GM23338 (cell line): ENCODE data around the gene AMY2B. TPM values are rescaled to one million over a fixed set of nuclear protein-coding genes. Genes with fewer than 3 reads are reported as not detected.

ENCODE experiments used
- ATAC-seq: fragments of 200-7000 bp; cut with Tn5 transposase; 3 replicates; pipeline ENCODE4 v1.9.1; 2020
- DNase-seq: peaks from one replicate; pipeline ENCODE4 v3.0.0-alpha.2; 2015; ENCODE audit warnings: low spot score
- H2AFZ ChIP-seq: fragments of 200-600 bp; sonication (generic); 2 replicates; pipeline ENCODE4 v1.8.0; 2016; ENCODE audit warnings: antibody characterized with exemption, mild to moderate bottlenecking, moderate library complexity
- H3F3A ChIP-seq: fragments of 200-600 bp; sonication (generic); replicated peaks from 2 replicates; pipeline ENCODE4 v1.8.0; 2017; ENCODE audit warnings: antibody characterized with exemption, mixed run types, low read depth
- H3K27ac ChIP-seq: fragments of 200-600 bp; sonication (generic); 2 replicates; pipeline ENCODE4 v1.6.1; 2016; ENCODE audit warnings: low read depth
- H3K27me3 ChIP-seq: fragments of 200-600 bp; sonication (generic); 2 replicates; pipeline ENCODE4 v1.8.0; 2016; ENCODE audit warnings: mild to moderate bottlenecking, mixed run types, moderate library complexity; ENCODE audit not compliant: insufficient read depth
- H3K36me3 ChIP-seq: fragments of 200-600 bp; sonication (generic); 2 replicates; pipeline ENCODE4 v1.8.0; 2016; ENCODE audit warnings: mild to moderate bottlenecking; ENCODE audit not compliant: insufficient read depth
- H3K4me1 ChIP-seq: fragments of 200-600 bp; sonication (generic); 2 replicates; pipeline ENCODE4 v1.8.0; 2016; ENCODE audit warnings: mild to moderate bottlenecking, moderate library complexity; ENCODE audit not compliant: insufficient read depth
- H3K4me2 ChIP-seq: fragments of 200-600 bp; sonication (generic); 2 replicates; pipeline ENCODE4 v1.7.1; 2017; ENCODE audit warnings: mixed run types
- H3K4me3 ChIP-seq: fragments of 200-600 bp; sonication (generic); 2 replicates; pipeline ENCODE4 v1.6.1; 2016; ENCODE audit warnings: mixed run types
- H3K79me2 ChIP-seq: fragments of 200-600 bp; sonication (generic); replicated peaks from 2 replicates; pipeline ENCODE4 v1.8.0; 2017; ENCODE audit warnings: mild to moderate bottlenecking; ENCODE audit not compliant: insufficient read depth
- H3K9me2 ChIP-seq: fragments of 200-600 bp; sonication (generic); 2 replicates; pipeline ENCODE4 v1.8.0; 2017; ENCODE audit not compliant: insufficient read depth
- H4K20me1 ChIP-seq: fragments of 200-600 bp; sonication (generic); replicated peaks from 2 replicates; pipeline ENCODE4 v1.8.0; 2017; ENCODE audit warnings: mild to moderate bottlenecking; ENCODE audit not compliant: insufficient read depth
- H3K27ac Mint-ChIP-seq: 2 replicates; pipeline ENCODE4 v1.8.0; 2020; ENCODE audit warnings: inconsistent platforms, mild to moderate bottlenecking, moderate library complexity, mixed read lengths
- H3K27me3 Mint-ChIP-seq: 3 replicates; pipeline ENCODE4 v1.8.0; 2022; ENCODE audit warnings: low read depth, mild to moderate bottlenecking, moderate library complexity, mixed read lengths, inconsistent platforms; ENCODE audit not compliant: insufficient read depth, poor library complexity
- H3K36me3 Mint-ChIP-seq: 3 replicates; pipeline ENCODE4 v1.8.0; 2021; ENCODE audit warnings: low read depth, mild to moderate bottlenecking, inconsistent platforms, moderate library complexity, mixed read lengths
- H3K4me1 Mint-ChIP-seq: 3 replicates; pipeline ENCODE4 v1.8.0; 2020; ENCODE audit warnings: mild to moderate bottlenecking, inconsistent platforms, mixed read lengths
- H3K4me3 Mint-ChIP-seq: 3 replicates; pipeline ENCODE4 v1.8.0; 2021; ENCODE audit warnings: moderate library complexity, mild to moderate bottlenecking, inconsistent platforms, mixed read lengths
- H3K9me3 Mint-ChIP-seq: 3 replicates; pipeline ENCODE4 v1.8.0; 2020; ENCODE audit warnings: moderate library complexity, mild to moderate bottlenecking, inconsistent platforms, mixed read lengths
- CREB1 ChIP-seq: fragments of 250-450 bp; sonication (Bioruptor Pico); IDR thresholded peaks from 2 replicates; pipeline ENCODE4 v1.5.0; 2020; ENCODE audit warnings: low read depth, mild to moderate bottlenecking, moderate library complexity
- EZH2 ChIP-seq: fragments of 200-600 bp; sonication (generic); IDR thresholded peaks from one replicate; pipeline ENCODE4 v1.8.0; 2017; ENCODE audit warnings: antibody characterized with exemption, mild to moderate bottlenecking, low read depth; ENCODE audit not compliant: unreplicated experiment
- JUNB ChIP-seq: IDR thresholded peaks from one replicate; pipeline ENCODE4 v1.6.1; 2016; ENCODE audit warnings: antibody characterized with exemption; ENCODE audit not compliant: unreplicated experiment
- NANOG ChIP-seq: IDR thresholded peaks from 2 replicates; pipeline ENCODE4 v1.6.1; 2016; ENCODE audit warnings: antibody characterized with exemption, borderline replicate concordance
- POLR2AphosphoS5 ChIP-seq: IDR thresholded peaks from 2 replicates; pipeline ENCODE4 v1.6.1; 2016; ENCODE audit warnings: antibody characterized with exemption, low read depth
- REST ChIP-seq: IDR thresholded peaks from one replicate; pipeline ENCODE4 v1.6.1; 2018; ENCODE audit warnings: antibody characterized with exemption; ENCODE audit not compliant: unreplicated experiment
- polyA plus RNA-seq: library from polyadenylated mRNA; unstranded; fragments of >200 nt; fragmentation: Nextera tagmentation; extraction: Ambion mirVana; gene quantifications from 2 replicates; pipeline ENCODE4 v1.2.1, GENCODE V29; 2016
- total RNA-seq: library from RNA; depleted of rRNA; stranded (reverse); fragments of >200 nt; shearing (Covaris generic); gene quantifications from 2 replicates; pipeline ENCODE4 v1.2.3, GENCODE V29; 2014
- TF ChIP-seq, protein P1 (sequence below): fragments of 250-450 bp; sonication (Bioruptor Pico); IDR thresholded peaks from 2 replicates; pipeline ENCODE4 v1.5.0; 2020; ENCODE audit warnings: mild to moderate bottlenecking, moderate library complexity
- TF ChIP-seq, protein P2 (sequence below): IDR thresholded peaks from 2 replicates; pipeline ENCODE4 v1.6.1; 2016; ENCODE audit warnings: antibody characterized with exemption

The AMY2B gene
- total and polyA plus RNA-seq, 2 experiments from 2014 or later, result 1.5 to 2.5 TPM

- TF ChIP-seq, protein P1, sequence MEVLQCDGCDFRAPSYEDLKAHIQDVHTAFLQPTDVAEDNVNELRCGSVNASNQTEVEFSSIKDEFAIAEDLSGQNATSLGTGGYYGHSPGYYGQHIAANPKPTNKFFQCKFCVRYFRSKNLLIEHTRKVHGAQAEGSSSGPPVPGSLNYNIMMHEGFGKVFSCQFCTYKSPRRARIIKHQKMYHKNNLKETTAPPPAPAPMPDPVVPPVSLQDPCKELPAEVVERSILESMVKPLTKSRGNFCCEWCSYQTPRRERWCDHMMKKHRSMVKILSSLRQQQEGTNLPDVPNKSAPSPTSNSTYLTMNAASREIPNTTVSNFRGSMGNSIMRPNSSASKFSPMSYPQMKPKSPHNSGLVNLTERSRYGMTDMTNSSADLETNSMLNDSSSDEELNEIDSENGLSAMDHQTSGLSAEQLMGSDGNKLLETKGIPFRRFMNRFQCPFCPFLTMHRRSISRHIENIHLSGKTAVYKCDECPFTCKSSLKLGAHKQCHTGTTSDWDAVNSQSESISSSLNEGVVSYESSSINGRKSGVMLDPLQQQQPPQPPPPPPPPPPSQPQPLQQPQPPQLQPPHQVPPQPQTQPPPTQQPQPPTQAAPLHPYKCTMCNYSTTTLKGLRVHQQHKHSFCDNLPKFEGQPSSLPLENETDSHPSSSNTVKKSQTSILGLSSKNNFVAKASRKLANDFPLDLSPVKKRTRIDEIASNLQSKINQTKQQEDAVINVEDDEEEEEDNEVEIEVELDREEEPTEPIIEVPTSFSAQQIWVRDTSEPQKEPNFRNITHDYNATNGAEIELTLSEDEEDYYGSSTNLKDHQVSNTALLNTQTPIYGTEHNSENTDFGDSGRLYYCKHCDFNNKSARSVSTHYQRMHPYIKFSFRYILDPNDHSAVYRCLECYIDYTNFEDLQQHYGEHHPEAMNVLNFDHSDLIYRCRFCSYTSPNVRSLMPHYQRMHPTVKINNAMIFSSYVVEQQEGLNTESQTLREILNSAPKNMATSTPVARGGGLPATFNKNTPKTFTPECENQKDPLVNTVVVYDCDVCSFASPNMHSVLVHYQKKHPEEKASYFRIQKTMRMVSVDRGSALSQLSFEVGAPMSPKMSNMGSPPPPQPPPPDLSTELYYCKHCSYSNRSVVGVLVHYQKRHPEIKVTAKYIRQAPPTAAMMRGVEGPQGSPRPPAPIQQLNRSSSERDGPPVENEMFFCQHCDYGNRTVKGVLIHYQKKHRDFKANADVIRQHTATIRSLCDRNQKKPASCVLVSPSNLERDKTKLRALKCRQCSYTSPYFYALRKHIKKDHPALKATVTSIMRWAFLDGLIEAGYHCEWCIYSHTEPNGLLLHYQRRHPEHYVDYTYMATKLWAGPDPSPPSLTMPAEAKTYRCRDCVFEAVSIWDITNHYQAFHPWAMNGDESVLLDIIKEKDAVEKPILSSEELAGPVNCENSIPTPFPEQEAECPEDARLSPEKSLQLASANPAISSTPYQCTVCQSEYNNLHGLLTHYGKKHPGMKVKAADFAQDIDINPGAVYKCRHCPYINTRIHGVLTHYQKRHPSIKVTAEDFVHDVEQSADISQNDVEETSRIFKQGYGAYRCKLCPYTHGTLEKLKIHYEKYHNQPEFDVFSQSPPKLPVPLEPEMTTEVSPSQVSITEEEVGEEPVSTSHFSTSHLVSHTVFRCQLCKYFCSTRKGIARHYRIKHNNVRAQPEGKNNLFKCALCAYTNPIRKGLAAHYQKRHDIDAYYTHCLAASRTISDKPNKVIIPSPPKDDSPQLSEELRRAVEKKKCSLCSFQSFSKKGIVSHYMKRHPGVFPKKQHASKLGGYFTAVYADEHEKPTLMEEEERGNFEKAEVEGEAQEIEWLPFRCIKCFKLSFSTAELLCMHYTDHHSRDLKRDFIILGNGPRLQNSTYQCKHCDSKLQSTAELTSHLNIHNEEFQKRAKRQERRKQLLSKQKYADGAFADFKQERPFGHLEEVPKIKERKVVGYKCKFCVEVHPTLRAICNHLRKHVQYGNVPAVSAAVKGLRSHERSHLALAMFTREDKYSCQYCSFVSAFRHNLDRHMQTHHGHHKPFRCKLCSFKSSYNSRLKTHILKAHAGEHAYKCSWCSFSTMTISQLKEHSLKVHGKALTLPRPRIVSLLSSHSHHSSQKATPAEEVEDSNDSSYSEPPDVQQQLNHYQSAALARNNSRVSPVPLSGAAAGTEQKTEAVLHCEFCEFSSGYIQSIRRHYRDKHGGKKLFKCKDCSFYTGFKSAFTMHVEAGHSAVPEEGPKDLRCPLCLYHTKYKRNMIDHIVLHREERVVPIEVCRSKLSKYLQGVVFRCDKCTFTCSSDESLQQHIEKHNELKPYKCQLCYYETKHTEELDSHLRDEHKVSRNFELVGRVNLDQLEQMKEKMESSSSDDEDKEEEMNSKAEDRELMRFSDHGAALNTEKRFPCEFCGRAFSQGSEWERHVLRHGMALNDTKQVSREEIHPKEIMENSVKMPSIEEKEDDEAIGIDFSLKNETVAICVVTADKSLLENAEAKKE (CRISPR knock-in tag), result no peak
- TF ChIP-seq REST, result no peak
- no peak for TF ChIP-seq CREB1 (CRISPR knock-in tag)
Measured at GRCh38 chr1:103529746-103530145, 41.6 kb upstream of the AMY2B start (continued).

GRCh38 chr1:103538226-103538625 lies 33.2 kb upstream of the AMY2B start:
- Mint-ChIP-seq H3K36me3 (peaks cover 31% of the 10 kb centered on the region; the same call in 2 of the 3 replicates), H3K4me1 (no peaks in the 10 kb centered on the region)

More at GRCh38 chr1:103538226-103538625, 33.2 kb upstream of the AMY2B start:
- H3K4me2 ChIP-seq, result no peak overlapping the region
- peaks cover 3% of the 10 kb centered on the region for H3K27me3 Mint-ChIP-seq
- peaks cover 9% of the 10 kb centered on the region for H4K20me1 ChIP-seq
- peaks cover 46% of the 10 kb centered on the region for H3K36me3 ChIP-seq
- DNase-seq, result no peak
- no peaks in the 10 kb centered on the region for H3K27me3 ChIP-seq
- no peaks in the 10 kb centered on the region for H3K9me2 ChIP-seq
- no peak overlapping the region for H2AFZ ChIP-seq
- H3K9me3 Mint-ChIP-seq, result no peaks in the 10 kb centered on the region
- no peak for ATAC-seq
- H3K4me3 ChIP-seq, result no peak overlapping the region
- H3K27ac ChIP-seq, result no peak overlapping the region
- H3K27ac Mint-ChIP-seq, result no peak overlapping the region
- no peak for TF ChIP-seq EZH2
- TF ChIP-seq POLR2AphosphoS5, result no peak
- TF ChIP-seq JUNB, result no peak
- no peak for TF ChIP-seq NANOG
- TF ChIP-seq, protein P2, sequence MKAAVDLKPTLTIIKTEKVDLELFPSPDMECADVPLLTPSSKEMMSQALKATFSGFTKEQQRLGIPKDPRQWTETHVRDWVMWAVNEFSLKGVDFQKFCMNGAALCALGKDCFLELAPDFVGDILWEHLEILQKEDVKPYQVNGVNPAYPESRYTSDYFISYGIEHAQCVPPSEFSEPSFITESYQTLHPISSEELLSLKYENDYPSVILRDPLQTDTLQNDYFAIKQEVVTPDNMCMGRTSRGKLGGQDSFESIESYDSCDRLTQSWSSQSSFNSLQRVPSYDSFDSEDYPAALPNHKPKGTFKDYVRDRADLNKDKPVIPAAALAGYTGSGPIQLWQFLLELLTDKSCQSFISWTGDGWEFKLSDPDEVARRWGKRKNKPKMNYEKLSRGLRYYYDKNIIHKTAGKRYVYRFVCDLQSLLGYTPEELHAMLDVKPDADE, result no peak
- H3F3A ChIP-seq, result no peaks in the 10 kb centered on the region
- no peaks in the 10 kb centered on the region for H3K4me1 ChIP-seq
- no peak overlapping the region for H3K4me3 Mint-ChIP-seq
- peaks cover 14% of the 10 kb centered on the region for H3K79me2 ChIP-seq
